COR-L47 (cell line): Measurements from ENCODE around the gene ATXN1.
"Not testable (repeated sequence)": the region's sequence is repeated elsewhere in the genome, so short reads cannot be mapped to it uniquely, and the experiment has no call there.

Experiments
- DNase-seq: peaks from one replicate; lab custom pipeline; 2025; lab: John Stamatoyannopoulos, UW

Gene ATXN1

DNA sequence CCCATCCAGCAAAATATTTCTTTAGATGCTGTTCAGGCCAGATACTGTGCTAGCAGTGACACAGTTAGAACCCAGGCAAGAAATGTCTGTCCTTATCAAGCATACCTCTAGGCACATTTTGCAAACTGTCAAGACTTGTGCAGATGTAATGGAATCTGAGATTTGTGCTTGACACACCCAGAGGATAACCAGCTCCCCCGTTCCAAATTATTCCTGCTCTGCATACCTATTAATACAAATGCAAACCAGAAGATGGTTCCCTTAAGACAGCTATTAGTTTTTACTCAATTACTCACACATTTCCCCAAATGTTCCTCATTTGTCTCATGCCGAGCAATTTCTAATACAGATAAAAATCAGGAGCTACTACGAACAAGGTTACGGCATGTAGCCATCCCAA, 40.4 kb downstream of the ATXN1 start:
- DNase-seq = no peak

DNA sequence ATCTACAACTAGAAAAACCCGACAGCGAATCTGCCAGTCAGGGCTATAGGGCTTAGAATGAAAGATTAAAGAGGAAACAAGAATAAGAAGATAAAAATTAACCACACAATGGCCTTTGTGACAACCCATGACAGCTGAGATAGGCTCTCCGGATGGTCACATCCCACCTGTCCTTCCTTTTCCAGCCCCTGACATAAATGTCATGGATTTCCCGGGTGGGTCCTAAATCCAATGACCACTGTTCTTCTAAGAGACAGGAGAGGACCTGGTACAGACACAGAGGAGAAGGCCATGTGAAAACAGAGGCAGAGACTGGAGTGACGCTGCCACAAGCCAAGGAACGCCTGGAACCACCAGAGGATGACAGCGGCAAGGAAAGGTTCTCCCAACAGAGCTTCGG, 41.8 kb downstream of the ATXN1 start:
- DNase-seq = no peak

DNA sequence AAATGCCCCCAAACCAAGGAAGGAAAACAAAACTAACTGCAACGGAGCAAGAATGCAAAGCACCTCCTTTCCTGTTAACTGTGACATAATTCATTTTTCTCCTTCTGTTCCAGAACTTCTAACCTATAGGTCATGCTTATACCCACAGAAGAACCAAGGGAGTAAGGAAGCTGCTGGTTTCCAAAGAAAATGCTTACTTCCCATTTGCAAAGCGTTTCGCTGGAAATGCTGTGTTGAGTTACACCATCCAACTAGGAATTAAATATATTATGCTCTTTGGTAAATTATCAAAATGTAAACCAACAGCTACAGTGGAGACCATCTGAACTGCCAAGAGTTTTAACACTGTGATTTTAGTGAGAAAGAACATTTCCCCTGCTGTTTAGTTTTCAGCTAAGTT, 42.9 kb downstream of the ATXN1 start:
- DNase-seq = no peak

DNA sequence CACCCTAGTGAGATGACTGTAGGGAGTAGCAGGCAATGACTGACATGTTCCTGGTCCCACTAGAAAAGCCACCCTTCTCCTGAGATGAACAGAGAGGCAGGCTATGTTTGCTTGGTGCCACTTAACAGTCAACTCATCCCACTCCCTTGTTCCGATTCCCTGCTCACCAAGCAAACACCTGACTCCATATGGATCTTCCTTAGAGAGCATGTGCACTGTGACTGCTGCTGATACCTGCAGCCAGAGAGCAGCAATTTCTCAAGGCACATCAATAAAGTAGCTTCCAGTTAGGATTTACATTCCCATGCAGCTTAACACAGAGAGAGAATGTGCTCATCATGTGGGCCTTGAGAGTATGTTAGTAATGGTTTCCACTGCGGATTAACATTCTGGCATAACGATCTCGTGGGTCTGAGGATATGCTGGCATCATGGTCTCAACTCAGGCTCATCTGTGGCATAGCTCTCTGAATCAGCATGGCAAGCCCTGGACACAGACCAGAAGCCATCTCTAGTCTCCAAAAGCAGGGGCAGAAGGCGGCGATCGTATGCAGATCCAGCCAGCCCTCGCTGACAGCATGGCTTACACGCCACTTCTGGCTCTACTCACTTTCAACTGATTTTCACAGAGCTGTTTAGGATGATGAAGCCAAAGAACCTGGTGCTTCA, 43.9 kb downstream of the ATXN1 start:
- no peak for DNase-seq

DNA sequence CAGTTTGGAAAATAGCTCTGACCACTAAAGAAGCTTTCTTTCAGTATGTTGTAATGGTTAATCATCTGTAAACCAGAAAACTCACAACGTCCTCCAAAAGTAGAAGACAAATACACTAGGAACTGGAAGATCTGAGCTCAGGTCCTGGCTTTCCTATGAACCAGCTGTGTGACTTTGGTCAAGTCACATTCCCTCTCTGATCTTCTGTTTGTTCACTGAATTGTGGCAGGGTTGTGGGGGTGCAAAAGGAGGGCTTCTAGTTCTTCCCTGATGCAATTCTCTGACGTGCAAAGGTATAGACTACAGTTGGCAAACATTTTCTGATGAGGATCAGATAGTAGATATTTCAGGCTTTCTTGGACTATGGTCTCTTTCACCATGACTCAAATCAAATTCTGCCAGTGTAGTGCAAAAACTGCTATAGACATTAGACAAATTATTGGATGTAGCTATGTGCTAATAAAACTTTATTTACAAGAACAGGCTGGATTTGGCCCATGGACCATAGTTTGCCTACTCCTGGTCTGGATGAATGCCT, 44.9 kb downstream of the ATXN1 start:
- DNase-seq = no peak

DNA sequence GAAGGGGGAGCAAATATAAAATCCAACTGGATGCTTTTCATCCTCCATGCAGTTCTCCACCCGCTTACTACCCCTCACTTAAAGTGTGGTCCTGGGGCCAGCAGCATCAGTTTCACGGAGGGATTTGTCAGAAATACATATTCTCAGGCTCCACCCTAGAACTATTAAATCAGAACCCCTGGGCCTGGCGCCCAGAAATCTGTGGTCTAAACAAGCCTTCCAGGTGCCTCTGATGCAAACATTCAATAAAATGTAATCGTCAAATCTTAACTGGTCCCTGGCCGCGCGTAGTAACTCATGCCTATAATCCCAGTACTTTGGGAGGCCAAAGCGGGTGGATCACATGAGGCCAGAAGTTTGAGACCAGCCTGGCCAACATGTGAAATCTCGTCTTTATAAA, 47.7 kb downstream of the ATXN1 start:
- DNase-seq = no peak

DNA sequence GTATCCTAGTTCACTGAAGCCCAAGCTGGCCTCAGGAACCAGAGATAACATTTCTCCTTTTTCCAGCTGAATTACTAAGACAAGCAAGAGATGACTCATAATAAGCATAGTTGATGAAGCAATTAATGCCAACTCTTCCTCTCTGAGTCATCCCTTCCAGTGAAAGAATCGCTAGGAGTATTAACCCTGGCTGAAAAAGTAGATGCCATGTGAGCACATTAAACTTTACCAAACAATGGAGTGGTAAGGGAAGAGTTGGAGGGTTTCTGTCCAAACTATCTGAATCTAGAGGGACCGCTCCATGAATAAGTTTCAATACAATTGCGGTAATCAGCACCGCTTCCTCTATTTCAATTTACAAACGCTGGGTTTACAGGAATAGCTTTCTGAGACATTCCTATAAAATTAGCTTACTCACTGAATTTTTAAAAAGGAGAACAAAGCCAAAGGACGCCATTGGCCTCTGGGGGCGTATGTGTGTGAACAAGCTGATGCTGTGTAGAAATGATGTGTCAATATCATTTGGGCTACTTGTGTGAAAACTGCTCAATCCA, 48.3 kb downstream of the ATXN1 start:
- DNase-seq = no peak

DNA sequence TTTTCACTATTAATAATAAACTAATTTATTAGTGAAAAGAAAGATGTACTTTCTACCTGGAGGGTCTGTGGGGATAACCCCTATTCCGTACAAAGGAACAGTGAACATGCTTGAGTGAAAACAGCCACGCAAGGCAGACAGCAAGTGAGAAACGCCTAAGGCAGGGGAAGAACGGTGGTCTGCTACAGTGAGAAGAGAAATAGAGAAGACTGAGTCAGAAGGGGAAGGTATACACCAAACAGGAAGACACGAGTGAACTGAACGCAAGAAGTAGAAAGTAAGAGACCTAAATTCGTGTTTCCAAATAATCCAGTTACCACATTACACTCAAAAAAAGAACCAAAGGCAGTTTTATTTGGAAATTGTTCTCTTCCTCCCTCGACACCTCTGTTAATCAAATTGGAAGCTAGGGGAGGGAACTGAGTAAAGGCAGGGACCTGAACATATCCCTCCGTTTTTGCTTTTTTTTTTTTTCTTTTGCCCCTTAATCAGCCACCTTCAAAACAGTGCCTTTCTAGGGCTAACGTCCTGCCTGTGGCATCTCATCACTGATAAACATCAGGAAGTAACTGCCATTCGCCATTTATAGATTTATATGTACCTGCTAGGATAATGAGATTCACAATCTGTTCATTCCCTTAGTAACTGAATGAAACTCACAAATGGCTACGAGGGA, 48.9 kb downstream of the ATXN1 start:
- no peak for DNase-seq

DNA sequence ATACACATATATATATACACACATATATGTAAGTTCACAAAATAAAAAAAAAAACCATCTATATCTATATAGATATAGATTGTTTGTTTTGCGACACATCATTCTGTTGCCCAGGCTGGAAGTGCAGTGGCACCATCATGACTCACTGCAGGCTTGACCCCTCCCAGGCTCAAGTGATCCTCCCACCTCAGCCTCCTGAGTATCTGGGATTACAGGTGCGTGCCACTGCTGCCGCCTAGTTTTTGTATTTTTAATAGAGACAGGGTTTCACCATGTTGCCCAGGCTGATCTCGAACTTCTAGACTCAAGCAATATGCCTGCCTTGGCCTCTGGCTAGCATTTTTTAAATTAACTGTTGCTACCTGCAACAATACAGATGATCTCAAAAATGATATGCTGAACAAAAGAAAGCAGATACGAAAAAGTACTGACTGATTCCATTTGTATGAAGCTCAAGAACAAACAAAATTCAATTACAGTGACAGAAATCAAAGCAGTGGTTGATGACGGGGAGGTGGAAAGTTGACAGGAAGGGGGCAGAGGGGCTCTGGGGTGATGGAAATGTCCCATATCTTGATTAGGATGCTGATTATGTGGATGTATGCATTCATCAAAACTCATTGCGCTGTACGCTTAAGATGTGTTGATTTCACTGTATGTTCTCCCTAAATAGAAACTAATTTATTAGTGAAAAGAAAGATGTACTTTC, 49.6 kb downstream of the ATXN1 start:
- no peak for DNase-seq

DNA sequence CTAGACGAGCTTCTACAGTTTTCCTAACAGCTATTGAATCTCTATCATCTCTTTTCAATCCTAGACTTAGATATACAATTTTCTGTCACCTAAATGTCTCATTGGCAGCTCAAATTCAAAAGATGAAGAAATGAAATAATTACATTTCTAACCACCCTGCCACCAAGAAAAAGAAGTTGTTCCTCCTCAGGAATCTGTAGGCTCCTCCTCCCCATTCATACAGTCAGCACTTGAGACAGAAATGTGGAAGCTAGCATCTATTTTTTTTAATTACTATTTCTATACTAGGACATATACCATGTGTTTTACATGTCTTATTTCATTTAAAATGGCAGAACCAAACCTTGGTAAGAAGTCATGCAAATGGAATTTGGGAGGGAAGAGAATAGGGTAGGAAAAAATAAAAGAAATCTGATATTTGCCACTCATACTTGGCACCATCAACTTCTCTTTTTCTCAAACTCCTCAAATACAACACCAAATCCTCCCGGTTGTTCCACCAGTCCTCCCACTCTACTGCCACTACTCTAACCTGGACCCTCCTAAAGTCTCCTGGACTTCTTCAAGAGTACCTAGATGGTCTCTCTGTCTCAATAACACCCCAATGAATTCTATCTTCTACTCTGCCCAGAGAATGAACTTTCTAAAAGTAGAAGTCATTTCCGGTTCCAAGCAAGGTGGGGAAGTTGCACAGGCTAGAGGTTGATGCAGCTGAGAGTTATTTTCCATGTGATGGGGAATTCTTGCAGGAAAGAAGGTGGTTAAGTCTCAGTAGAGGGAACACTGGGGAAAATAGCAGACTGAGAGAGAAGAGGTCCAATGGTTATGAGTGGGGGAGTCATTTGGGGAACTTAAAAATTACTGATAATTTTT, 54.1 kb downstream of the ATXN1 start:
- DNase-seq = no peak

DNA sequence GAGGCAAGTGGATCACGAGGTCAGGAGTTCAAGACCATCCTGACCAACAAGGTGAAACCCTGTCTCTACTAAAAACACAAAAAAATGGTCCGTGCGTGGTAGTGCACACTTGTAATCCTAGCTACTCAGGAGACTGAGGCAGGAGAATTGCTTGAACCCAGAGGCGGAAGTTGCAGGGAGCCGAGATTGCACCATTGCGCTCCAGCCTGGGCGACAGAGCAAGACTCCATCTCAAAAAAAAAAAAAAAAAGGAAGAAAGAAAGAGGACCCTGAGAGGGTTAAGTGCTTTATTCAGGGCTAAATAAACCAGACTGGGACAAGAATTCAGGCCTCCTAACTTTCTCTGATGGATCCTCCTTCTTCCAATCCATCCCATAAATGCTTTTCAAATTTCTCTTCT, 54.8 kb downstream of the ATXN1 start:
- not testable (repeated sequence) for DNase-seq

DNA sequence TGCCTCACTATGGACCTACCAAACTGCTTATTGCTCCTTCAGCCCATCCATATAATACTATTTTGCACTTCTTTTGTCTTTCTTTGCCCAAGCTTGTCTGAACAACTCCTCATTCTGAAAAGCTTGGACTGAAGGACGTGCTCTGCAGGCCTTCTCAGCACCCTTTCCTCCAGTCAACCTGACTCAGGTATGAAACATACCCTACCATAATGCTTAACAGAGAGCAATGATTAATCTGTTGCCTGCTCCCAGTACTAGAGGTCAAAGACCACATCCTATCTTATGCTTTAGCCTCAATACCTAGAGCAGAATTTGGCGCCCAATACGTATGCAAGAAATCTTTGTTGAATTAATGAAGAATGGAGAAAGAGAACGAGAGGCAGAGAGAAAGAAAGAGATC, 55.2 kb downstream of the ATXN1 start:
- no peak for DNase-seq

DNA sequence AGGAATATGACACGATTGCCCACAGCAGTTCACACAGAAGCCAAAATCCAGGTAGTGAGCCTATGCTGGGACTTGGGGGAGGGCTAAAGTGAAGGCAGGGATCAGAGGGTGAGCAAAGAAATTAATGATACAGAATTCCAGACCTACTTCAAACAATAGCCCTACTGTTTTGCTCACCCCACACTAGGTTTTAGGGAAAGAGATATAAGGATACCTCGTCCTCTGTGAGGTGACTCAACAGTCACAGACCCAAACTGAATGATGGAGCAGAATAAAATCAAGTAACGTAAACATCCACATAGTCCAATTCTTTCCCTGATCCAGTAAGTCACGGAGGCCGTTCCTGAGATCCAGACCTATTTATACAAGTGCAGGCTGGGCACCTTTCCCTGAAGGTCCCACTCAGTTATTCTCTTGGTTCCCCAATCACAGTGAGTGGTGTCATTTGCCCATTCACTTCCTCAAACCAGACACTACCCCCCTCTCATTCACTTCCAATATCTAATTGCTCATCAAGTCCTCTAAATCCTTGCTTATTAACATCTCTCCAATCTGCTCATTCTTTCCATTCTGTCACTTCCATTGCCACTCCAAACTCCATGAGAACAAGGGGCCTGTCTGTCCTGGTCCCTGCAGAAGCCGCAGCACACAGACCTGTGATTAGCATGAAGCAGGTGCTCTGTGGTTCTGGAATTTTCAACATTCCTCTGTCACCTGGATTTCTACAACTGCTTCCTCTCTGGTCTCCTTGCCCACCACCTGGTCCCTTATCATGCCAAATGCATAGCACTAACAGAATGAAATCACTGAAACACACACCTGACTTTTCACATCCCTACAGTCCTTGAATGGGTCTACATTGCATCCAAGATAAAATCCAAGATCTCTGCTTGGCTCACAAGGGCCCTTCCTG, 55.9 kb downstream of the ATXN1 start:
- no peak for DNase-seq

DNA sequence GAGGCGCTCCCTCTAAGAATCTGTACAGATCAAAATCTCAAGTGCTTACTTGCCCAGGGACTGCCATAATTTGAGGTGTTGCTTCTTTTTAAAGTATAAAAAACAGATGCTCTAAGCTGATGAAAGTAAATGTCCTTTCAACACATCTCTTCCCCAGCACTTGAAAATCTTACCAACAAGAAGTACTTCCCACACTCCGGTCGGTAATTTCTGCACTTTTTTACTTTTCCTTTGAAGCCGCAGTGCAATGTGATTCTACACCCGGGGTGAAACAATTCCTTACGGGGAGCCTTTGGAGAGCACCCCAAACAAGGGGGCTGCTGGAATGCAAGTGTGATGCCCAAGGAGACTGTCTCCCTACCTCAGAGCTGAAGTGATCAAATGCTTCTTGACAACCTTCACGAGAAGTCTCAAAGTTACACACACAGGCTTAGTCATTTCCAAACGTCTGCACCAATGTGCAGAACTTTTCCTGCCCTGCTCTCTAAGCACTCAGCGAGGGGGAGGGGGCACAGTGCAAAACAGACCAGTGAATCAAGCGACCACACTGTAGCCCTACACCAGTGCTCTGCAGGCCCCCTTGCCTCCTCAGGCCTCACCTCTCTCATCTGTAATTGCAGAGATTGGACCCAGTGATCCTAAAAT, 56.7 kb downstream of the ATXN1 start:
- no peak for DNase-seq

DNA sequence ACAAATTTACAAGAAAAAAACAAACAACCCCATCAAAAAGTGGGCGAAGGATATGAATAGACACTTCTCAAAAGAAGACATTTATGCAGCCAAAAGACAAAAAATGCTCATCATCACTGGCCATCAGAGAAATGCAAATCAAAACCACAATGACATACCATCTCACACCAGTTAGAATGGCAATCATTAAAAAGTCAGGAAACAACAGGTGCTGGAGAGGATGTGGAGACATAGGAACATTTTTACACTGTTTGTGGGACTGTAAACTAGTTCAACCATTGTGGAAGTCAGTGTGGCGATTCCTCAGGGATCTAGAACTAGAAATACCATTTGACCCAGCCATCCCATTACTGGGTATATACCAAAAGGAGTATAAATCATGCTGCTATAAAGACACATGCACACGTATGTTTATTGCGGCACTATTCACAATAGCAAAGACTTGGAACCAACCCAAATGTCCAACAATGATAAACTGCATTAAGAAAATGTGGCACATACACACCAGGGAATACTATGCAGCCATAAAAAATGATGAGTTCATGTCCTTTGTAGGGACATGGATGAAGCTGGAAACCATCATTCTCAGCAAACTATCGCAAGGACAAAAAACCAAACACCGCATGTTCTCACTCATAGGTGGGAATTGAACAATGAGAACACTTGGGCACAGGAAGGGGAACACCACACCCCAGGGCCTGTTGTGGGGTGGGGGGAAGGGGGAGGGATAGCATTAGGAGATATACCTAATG, 58.5 kb downstream of the ATXN1 start:
- DNase-seq = not testable (repeated sequence)

DNA sequence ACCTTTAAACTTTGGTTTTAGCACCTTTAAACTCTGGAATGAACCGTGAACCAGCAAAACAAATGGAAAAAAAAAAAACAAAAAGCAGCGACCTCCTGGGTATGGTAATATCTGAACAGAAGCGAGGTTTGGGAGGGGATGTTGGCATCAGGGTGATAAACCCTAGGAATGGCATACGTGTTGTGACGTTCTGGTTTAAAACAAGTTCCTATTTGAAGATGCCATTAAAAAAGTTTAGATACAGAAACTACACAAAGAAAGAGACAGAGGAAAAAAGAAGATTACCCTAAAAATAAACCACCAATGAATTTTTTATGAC, 60.4 kb downstream of the ATXN1 start:
- DNase-seq = no peak

DNA sequence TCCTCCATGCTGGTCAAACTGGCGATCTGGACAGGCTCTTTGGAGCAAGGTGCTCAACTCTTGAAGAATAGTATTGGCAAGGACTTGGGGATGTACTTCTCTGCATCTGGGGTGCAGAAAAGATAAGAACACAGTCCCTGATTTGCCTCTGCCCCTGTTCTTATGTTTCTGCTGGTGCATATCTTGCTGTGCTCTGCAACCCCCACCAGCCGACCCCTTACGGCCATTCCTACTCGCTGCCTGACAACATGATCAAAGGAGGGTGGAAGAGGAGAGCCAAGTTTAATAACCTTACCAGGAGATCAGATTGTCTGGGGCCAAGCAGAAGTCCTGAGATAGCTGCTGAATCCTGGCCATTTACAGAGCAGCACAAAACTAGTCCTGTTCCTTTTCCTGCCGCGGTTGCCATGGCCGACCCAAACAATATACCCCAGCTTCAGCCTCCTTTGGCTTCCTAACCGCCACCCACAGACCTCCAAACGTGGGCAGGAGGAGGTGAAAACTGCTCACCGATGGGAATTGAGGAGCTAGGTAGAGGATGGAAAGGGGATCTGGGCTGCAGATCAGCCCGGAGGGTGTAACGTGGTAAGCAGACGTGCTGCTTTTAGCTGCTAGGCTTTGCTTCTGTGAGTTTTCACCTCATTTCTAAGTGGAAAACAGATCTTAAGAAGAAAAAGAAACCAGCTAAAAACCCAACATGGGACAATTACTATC, 60.9 kb downstream of the ATXN1 start:
- no peak for DNase-seq

DNA sequence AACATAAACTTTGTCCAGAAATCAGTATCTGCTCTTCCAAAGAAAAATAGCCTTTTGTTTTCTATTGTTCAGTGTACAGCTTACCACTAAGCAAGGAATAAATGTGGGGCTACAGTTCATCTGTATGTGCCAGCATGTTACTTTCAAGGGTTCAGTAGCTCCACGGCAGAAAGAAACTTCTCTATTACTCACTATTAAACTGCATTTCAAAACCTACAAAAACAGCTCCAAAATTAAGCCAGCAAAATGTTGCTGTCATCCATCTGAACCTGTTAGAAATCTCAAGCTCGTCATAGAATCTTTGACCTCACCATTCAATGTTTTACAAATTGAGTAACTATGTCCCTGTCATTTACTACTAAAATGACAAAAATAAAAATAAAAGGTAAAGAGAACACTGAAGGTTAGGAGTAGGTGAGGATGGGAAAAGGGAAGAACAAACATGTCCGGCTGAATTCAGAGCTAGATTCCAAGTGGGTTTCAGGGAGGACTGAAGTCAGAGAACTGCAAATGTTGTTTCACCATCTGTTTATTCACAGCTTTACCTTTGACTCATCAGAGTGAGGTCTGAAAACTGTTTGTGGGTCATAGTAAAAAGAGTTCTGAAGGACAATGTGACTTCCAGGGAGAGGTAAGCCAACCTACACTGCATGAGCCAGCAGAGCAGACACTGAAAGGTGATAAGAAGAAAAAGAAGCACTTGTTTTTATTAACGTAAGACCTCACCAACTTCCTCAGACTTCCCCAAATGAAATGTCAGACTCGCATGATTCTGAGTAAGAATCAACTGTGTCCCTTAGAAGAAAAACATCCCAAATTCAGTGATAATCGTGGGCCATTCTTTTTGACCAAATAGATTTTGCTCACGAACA, 62.0 kb downstream of the ATXN1 start:
- DNase-seq = no peak
